GM12875 (cell line): ENCODE results near the gene SORCS2.

Source experiments
- H3K4me3 ChIP-seq: one replicate; pipeline ENCODE4 v1.5.1; 2011; ENCODE audit warnings: low read depth, low read length, control low read depth
- CTCF ChIP-seq: IDR thresholded peaks from 2 replicates; pipeline ENCODE4 v1.5.1; 2011; ENCODE audit warnings: low read depth, mild to moderate bottlenecking, control low read depth, inconsistent platforms, low read length, moderate library complexity, borderline replicate concordance; ENCODE audit not compliant: insufficient read depth

Gene SORCS2

DNA sequence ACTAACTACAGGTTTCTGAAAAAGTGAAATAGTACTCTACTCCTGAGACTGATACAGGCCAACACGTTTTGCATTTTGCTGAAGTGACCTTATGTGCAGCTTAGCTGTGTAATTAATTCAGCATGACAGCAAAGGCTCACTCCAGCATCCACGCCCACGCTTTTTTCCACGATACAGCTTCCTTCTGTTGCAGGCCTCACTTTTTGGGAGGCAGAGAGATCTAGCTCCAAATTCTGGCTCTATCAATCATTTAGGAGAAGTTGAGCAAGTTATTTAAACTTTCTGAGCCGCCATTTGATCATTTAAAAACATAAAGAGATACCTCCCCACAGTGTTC is 587.1 kb downstream of the SORCS2 start:
- TF ChIP-seq CTCF, result no peak
- H3K4me3 ChIP-seq, result no peak overlapping the region

- no peak overlapping the region for H3K4me3 ChIP-seq
- TF ChIP-seq CTCF, result no peak
Observed at GRCh38 chr4:7780751-7781348, 588.5 kb downstream of the SORCS2 start.

GRCh38 chr4:7781366-7781765 is 589.0 kb downstream of the SORCS2 start:
- TF ChIP-seq CTCF, result no peak
- no peak overlapping the region for H3K4me3 ChIP-seq

- no peak overlapping the region for H3K4me3 ChIP-seq
- no peak for TF ChIP-seq CTCF
Observed at GRCh38 chr4:7781993-7782392, 589.7 kb downstream of the SORCS2 start.

- H3K4me3 ChIP-seq, result no peak overlapping the region
- no peak for TF ChIP-seq CTCF
Observed at GRCh38 chr4:7782783-7783182, 590.4 kb downstream of the SORCS2 start.

- H3K4me3 ChIP-seq, result no peak overlapping the region
- TF ChIP-seq CTCF, result no peak
Observed at GRCh38 chr4:7783541-7783940, 591.2 kb downstream of the SORCS2 start.

DNA sequence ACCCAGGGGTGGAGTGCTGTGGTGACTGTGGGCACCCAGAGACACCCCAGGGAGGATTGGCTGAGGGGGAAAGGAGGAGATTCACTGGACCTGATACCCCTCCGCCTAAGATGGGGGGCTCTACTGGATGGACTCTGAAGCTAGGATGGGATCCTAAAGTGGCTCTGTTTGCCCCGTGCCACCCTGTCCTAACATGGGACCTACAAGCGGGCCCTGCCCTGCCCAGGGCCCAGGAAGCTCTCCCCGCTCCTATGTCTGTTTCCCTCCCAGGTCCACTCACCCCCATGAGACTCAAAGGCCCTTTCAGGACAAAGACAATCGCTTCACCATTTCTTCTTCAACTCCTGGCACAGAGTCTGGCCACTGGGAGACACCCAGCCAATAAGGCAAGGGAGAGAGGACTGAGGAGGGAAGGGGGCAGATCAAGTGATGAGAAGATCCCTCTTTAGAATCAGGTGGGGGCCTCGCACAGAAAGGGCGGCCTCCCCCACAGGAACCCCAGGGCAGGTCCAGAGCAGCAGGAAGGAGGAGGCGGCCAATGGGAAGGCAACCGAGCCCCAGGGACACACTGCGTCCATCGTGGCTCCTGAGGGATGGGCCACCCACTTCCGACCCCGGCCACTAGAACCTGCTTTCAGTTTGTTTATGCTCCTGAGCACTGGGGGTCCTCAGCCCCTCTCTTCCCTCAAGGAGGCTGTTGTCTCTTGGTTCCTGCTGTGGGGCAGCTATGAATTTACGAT is 592.0 kb downstream of the SORCS2 start:
- H3K4me3 ChIP-seq, result no peak overlapping the region
- TF ChIP-seq CTCF, result no peak
